Left cardiac atrium (tissue), 4 donors: ENCODE measurements around the gene UFL1. TPM values are rescaled to one million over a fixed set of nuclear protein-coding genes. Genes with fewer than 3 reads are reported as not detected.
A peak's percentile ranks its signal among the peaks of the same experiment; 100 is the strongest.

Source experiments
- ATAC-seq, 2 donors: fragments of 200-7000 bp; cut with Tn5 transposase; one replicate each; pipeline ENCODE4 v1.9.1; 2020; ENCODE audit warnings: mild to moderate bottlenecking in 2 of 2, moderate library complexity in 2 of 2
- DNase-seq: peaks from one replicate; pipeline ENCODE4 v3.0.0-alpha.2; 2020
- intact Hi-C, 2 donors: fragments of 100-400 bp; cut with DNase I; formaldehyde crosslinking; loops; one replicate each; pipeline versions ENCODE4 v1.14.1 to v1.15.1; 2022 to 2023
- total RNA-seq, 2 donors: library from RNA; stranded (reverse); fragmentation: NEBNext Ultra II Directional; extraction: Animal tissue kit (Norgen Biotek cat#: 25700); gene quantifications; one replicate each; pipeline ENCODE4 v1.2.1, GENCODE V29; 2021
- donor health status: DM: no; HTN: yes; CAD: no.
- donor health status: DM: no; HTN: yes; CAD: no; lungs with severe emphysema.
- donor health status: DM: yes; HTN: yes; CAD: no.
- donor health status: Dilated cardiomyopathy.

UFL1 gene
- total RNA-seq, 2 donors from 2014 or later, result 22.2 to 23.7 TPM

GRCh38 chr6:96562886-96563285 lies 41.3 kb downstream of the UFL1 start, which contains the start of gene FHL5:
TSS of gene FHL5 (plus strand) at chr6:96563128. CDS start at chr6:96603614, 40,486 bp downstream.
- ATAC-seq, result no peak
- intact Hi-C loops, result no loop called here
- DNase-seq, result no peak

DNA sequence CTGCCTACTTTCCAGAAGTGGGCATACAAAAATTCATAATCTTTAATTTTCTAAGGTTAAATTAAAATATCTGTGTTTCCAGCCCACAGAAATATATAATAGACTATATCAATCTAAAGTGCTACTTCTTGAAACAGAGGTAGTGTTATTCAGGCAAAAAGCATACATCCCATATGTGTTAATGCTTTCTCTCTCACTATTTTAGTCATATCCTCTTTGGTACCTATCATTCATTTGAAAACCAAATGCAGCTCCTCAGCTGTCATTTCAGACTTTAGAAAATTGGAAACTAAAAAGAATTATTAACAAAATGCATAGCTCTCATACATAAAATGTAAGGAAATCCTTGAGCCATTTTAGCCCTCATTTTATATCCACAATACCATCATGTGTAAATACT lies 42.2 kb downstream of the UFL1 start:
- DNase-seq (no peak), ATAC-seq (no peak)
- intact Hi-C loops, result no loop called here

DNA sequence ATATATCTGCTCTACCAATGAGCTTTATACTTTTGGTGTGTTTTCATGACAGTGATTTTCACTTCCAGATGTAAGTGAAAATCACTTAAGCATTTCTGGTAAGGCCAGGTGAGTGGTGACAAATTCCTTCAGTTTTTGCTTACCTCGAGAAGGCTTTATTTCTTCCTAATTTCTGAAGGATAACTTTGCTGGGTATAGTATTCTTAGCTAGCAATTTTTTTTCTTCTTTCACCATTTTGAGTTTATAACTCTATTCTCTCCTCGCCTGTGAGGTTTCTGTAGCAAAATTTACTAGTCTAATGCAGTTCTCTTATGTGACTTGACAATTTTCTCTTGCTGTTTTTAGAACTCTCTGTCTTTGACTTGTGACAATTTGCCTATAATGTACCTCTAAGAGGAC lies 48.4 kb downstream of the UFL1 start:
- intact Hi-C loops, result no loop called here
- DNase-seq (no peak), ATAC-seq (no peak)

GRCh38 chr6:96571551-96571950 lies 49.9 kb downstream of the UFL1 start:
- DNase-seq, result no peak
- ATAC-seq, result no peak
- intact Hi-C loops, result no loop called here

DNA sequence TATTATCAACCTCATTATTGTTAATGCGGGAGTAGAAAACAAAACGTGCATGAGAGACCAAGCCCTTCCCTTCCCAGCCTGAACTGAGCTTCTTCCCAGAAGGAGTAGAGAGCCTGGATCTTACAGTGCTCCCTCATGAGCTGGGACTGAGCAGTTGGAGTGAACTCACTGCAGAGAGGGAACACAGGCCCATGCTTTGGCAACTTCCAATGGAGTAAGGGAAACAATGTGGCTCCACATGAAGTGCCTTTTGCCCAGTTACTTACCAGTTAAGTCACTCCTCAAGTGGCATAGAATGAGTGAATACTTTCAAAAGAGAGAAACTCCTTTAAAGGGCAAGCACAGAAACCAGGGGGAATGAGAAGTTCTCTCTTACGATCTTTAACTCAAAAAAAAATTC lies 53.8 kb downstream of the UFL1 start:
- intact Hi-C loops, result no loop called here
- peak in 1 of 2 donors; percentile 34 for ATAC-seq

GRCh38 chr6:96576221-96576620 lies 54.6 kb downstream of the UFL1 start:
- no peak for DNase-seq
- no peak for ATAC-seq
- intact Hi-C loops, result no loop called here

More for the DNA sequence above, 53.8 kb downstream of the UFL1 start:
- DNase-seq, result no peak

DNA sequence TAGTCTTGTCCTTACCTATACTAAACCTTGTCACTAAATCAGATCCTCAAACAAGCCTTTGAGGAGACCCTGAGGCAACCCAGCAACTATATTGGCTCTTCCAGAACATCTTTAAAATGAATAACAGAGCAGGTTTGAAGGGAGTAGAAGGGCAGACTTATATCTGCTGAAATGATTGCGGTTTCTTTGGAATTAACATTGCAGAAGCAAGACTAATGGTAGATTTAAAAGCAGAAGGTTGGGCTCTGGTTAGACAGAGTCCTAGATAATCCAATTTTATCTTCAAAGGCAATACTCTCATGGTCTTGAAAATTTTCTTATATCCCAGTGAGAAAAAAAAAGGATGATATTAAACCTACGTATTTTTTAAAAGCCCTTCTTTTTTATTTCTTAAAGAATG lies 60.4 kb downstream of the UFL1 start:
- ATAC-seq (no peak), DNase-seq (no peak)
- intact Hi-C loops, result no loop called here

DNA sequence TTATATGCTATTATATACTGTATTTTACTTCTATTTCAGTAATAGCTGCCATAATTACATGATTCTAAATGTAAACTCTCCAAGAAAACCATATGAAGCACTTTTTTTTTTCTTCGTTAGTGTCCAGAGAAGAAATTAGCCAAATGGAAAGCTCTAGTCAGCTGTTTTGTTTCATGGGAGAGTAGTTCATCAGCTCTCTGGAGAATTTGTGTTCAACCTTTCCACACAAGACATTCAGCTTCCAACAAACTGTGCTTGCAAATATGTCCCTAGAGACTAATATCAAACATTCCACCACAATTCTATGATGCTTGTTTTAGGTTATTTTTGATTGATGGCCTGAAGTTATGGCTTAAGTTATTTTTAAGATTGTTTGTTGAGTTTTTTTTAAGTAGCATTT lies 60.8 kb downstream of the UFL1 start:
- DNase-seq (no peak), ATAC-seq (no peak)
- intact Hi-C loops, result no loop called here

GRCh38 chr6:96604420-96604819 lies 82.8 kb downstream of the UFL1 start:
- DNase-seq, result no peak
- ATAC-seq, result no peak
- intact Hi-C loops, result no loop called here

Other genes starting within 250 kb of the UFL1 start
- gene FHL5, start 41.3 kb downstream of the UFL1 start, total RNA-seq, result 1 to 10 TPM; 9.5 to 9.6 TPM